Renal pelvis (tissue), 4 donors: ENCODE measurements around the gene PDSS1. TPM values are rescaled to one million over a fixed set of nuclear protein-coding genes. Genes with fewer than 3 reads are reported as not detected.
"Not testable (repeated sequence)": the region's sequence is repeated elsewhere in the genome, so short reads cannot be mapped to it uniquely, and the experiment has no call there.

Experiments
- DNase-seq: peaks from one replicate; pipeline ENCODE4 v3.0.0-alpha.2; 2013
- polyA plus RNA-seq, 3 donors: library from polyadenylated mRNA; unstranded; fragments of 120-200 nt; gene quantifications; one replicate each; pipeline ENCODE4 v1.2.1, GENCODE V29; 2013; ENCODE audit not compliant: insufficient read length in 3 of 3

PDSS1 gene
- polyA plus RNA-seq, 3 donors = 10.1 to 15.3 (median 14.8) TPM

- DNase-seq = no peak
Observed at GRCh38 chr10:26737730-26738129, 40.2 kb downstream of the PDSS1 start.

- DNase-seq = no peak
Observed at GRCh38 chr10:26738301-26738911, 40.9 kb downstream of the PDSS1 start.

GRCh38 chr10:26739071-26739631, 41.6 kb downstream of the PDSS1 start:
- no peak for DNase-seq

GRCh38 chr10:26741368-26741767, 43.9 kb downstream of the PDSS1 start:
- DNase-seq = no peak

DNA sequence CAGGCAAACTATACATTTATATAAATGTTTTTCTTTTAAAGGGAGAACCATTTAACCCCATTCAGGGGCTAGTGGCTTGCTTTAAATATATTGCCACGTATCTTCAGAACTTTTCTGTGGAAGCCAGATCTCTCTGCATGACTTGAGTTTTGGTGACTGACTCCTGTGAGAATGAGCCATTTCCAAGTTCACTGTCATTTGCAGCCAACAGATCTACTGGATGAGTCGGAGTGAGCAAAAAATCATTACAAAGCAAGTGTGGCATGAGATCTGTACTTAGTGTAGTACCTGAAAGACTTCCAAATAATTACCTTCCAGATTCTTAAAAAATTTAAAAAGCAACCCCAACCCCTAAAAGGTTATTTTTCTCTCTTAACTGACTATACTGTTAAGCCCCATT, 45.6 kb downstream of the PDSS1 start:
- DNase-seq = no peak

DNA sequence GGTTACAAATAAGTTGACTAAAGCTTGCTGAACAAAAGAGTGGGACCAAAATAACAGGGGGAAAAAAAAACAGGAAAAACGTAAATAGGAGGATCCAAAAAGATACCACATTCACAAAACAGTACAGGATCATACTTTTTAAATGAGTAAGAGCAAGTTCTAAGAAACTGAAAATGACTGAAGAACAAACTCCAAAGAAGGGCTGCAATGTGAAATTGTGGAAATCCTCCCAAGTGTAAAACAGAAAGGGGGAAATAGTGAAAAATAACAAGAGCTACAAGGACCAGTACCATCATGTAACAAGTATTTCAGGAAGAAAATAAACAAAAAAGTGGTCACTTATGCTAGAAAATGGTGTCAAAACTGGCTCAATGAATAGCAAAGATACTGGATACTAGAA, 46.3 kb downstream of the PDSS1 start:
- DNase-seq = no peak

GRCh38 chr10:26746061-26746460, 48.6 kb downstream of the PDSS1 start:
- no peak for DNase-seq

- DNase-seq = no peak
Observed at GRCh38 chr10:26755443-26755903, 58.0 kb downstream of the PDSS1 start.

- DNase-seq = no peak
Observed at GRCh38 chr10:26759008-26759407, 61.5 kb downstream of the PDSS1 start.

DNA sequence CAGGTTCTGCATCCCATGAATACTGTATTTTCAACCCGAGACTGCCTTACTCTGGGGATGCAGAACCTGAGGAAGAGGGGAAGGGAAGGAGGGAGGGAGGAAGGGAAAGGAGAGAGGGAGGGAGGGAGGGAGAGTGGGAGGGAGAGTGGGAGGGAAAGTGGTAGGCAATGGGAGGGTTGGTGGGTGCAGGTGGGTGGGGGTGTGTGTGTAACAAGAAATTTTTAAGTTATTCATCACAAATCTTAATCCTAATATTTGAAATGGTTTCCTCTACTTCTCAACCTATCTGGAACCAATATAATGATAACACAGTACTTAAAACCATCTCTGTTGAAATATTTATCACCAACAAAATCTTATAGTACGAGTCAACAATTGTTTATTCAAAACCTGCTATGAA, 68.0 kb downstream of the PDSS1 start:
- no peak for DNase-seq

DNA sequence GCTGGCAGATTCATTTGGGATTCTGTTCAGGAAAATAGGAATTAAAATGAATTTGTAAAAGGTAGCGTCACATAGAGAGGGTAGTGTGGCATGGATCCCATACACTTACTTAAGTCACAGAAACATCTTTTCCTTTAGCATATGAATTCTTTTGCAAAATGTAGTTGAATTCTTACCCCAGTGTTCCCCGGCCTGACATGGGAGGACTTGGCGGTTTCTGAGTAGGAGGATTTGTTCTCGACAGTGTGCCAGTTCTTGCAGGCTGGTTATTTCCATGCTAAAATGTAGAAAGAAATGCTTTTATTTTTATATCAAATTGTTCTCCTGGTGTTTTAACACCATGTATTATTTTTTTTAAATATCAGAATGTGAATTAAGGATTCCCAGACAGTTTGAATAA, 72.6 kb downstream of the PDSS1 start:
- no peak for DNase-seq

DNA sequence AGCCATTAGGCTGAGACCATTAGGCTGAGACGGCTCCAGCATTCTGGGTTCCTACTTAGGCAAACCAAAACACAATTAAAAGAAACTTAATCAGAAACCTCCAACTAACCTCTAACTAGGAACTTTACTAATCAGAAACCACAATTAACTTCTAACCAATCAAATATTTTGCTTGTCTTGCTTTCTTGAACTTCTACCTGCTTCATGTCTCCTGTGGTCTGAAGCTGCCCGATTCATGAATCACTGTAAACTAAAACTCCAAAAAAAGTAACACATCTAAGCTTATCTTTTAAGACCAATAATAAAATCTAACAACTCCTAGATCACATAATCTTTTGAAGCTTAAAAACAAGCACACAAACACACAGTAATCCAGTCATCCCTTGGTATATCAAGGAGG, 76.1 kb downstream of the PDSS1 start:
- DNase-seq = no peak

DNA sequence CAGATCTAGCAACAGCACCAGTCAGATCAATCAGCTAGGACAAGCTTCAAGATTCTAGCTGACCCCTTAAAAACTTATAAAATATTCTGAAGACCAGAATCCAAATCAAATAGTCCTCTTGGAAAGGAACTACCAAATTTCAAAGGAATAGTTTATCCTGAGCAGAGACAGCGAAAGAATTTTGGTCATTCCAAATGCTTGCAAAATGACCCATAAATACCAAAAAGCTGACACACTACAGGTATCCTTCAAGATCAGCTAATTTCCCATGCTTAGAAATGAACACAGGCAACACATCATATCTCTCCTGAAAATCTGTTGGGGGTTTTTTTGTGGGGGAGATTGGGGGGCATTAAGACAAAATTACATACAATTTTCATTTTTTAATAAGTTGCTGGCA, 78.8 kb downstream of the PDSS1 start:
- no peak for DNase-seq

- no peak for DNase-seq
Observed at GRCh38 chr10:26777686-26778085, 80.2 kb downstream of the PDSS1 start.

- DNase-seq = no peak
Observed at GRCh38 chr10:26779176-26779860, 81.8 kb downstream of the PDSS1 start.

DNA sequence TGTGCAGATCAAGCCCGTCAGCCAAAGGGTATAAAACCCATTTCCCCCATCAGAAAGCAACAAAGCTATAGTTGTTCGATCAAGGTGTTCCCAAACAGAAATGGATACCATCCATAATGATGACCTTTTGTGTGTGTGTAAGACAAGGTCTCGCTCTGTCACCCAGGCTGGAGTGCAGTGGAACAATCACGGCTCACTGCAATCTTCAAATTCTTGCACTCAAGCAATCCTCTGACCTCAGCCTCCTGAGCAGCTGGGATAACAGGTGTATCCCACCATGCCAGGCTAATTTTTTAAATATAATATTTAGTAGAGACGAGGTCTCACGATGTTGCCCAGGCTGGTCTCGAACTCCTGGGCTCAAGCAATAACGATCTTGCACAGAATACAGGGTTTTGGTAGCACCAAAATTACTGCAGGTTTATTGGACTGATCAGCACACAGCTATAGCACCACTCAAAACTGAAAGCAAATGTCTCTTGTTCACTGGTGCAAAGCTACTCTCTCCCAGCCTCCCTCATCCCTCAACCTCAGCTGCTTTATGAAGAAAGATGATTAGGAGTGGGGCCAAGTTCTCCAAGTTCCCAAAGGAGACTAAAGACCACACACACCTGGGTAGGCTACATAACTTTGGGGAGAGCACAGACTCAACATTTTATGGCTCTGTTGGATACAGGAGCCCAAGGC, 82.7 kb downstream of the PDSS1 start:
- no peak for DNase-seq

GRCh38 chr10:26780793-26781601, 83.5 kb downstream of the PDSS1 start:
- no peak for DNase-seq

- no peak for DNase-seq
Observed at GRCh38 chr10:26781797-26782196, 84.3 kb downstream of the PDSS1 start.

DNA sequence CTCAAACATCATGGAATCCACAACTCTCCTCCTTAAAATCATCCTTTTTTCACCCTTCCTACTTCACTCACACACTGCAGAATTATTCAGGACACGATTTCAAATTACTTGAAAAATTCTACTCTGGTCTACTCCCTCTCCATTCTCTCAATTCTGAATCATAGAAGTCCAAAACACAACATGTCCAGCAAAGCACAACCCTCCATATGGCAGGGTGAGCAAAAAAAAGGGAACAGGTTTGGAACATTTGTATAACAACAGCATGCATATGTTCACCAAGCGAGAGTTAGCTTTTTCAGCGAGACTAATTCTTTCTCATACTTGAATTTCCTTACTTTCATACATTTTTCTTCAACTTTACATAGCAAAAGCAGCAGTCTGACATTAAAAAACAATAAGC, 89.9 kb downstream of the PDSS1 start:
- DNase-seq = no peak

GRCh38 chr10:26789779-26790178, 92.3 kb downstream of the PDSS1 start:
- DNase-seq = not testable (repeated sequence)

DNA sequence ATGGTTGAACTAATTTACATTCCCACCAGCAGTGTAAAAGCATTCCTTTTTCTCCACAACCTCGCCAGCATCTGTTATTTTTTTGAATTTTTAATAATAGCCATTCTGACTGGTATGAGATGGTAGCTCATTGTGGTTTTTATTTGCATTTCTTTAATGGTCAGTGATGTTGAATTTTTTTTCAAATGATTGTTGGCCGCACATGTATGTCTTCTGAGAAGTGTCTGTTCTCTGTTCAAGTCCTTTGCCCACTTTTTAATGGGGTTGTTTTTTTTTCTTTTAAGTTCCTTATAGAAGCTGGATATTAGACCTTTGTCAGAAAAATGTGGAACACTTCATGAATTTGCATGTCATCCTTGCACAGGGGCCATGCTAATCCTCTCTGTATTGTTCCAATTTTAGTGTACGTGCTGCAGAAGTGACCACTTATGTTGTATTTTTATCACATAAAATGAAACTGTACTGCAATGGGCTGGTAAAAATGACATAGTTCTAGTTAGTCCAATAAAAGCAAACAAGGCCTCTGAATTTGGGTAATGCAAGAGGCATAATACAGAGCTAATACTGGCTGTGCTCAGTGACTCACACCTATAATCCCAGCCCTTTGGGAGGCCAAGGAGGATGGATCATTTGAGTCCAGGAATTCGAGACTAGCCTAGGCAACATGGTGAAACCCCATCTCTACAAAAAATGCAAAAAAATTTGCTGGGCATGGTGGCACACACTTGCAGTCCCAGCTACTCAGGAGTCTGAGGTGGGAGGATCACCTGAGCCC, 92.9 kb downstream of the PDSS1 start:
- no peak for DNase-seq
